Ramos (cell line): Measurements from ENCODE around the gene CEACAM6.
"Not testable (repeated sequence)": the region's sequence is repeated elsewhere in the genome, so short reads cannot be mapped to it uniquely, and the experiment has no call there.

Experiments
- in situ Hi-C: fragments of 300-500 bp; cut with MboI; formaldehyde crosslinking; loops from one replicate; pipeline ENCODE4 v1.14.3; 2022; ENCODE audit warnings: low sequenced_read_pairs; ENCODE audit not compliant: unreplicated experiment

Gene CEACAM6

GRCh38 chr19:41745756-41746155 is 9.6 kb upstream of the CEACAM6 start:
- in situ Hi-C loops: no loop called here

GRCh38 chr19:41746593-41747227 is 8.6 kb upstream of the CEACAM6 start:
- in situ Hi-C loops: no loop called here

GRCh38 chr19:41748012-41748411 is 7.3 kb upstream of the CEACAM6 start:
- in situ Hi-C loops: no loop called here

GRCh38 chr19:41750248-41751134 is 4.8 kb upstream of the CEACAM6 start:
- in situ Hi-C loops: not testable (repeated sequence)

GRCh38 chr19:41753159-41753558 is 2.2 kb upstream of the CEACAM6 start:
- in situ Hi-C loops: no loop called here

GRCh38 chr19:41753936-41754529 is 1.3 kb upstream of the CEACAM6 start:
- in situ Hi-C loops: no loop called here

GRCh38 chr19:41758846-41759245 is 3.5 kb downstream of the CEACAM6 start:
- in situ Hi-C loops: no loop called here

- in situ Hi-C loops: no loop called here
These were observed 11.8 kb downstream of the CEACAM6 start for GRCh38 chr19:41767115-41767514.

GRCh38 chr19:41768105-41768504 is 12.8 kb downstream of the CEACAM6 start:
- in situ Hi-C loops: not testable (repeated sequence)

- in situ Hi-C loops: no loop called here
These were observed 14.3 kb downstream of the CEACAM6 start for GRCh38 chr19:41769608-41770007.

- in situ Hi-C loops: no loop called here
These were observed 16.1 kb downstream of the CEACAM6 start for GRCh38 chr19:41771410-41771809.

GRCh38 chr19:41774515-41774980 is 19.2 kb downstream of the CEACAM6 start:
- in situ Hi-C loops: no loop called here

GRCh38 chr19:41776700-41777099 is 21.4 kb downstream of the CEACAM6 start:
- in situ Hi-C loops: no loop called here

GRCh38 chr19:41783612-41784011 is 28.3 kb downstream of the CEACAM6 start:
- in situ Hi-C loops: no loop called here

- in situ Hi-C loops: no loop called here
These were observed 29.0 kb downstream of the CEACAM6 start for GRCh38 chr19:41784312-41784711.

GRCh38 chr19:41784743-41785142 is 29.4 kb downstream of the CEACAM6 start:
- in situ Hi-C loops: no loop called here

- in situ Hi-C loops: no loop called here
These were observed 30.3 kb downstream of the CEACAM6 start for GRCh38 chr19:41785653-41786052.

GRCh38 chr19:41787055-41787454 is 31.7 kb downstream of the CEACAM6 start:
- in situ Hi-C loops: no loop called here

- in situ Hi-C loops: not testable (repeated sequence)
These were observed 33.2 kb downstream of the CEACAM6 start for GRCh38 chr19:41788518-41788917.

GRCh38 chr19:41789053-41789452 is 33.7 kb downstream of the CEACAM6 start:
- in situ Hi-C loops: not testable (repeated sequence)
